Thoracic aorta (tissue), 2 donors: ENCODE results near the gene ZNF793. TPM values are rescaled to one million over a fixed set of nuclear protein-coding genes. Genes with fewer than 3 reads are reported as not detected.

ENCODE experiments used
- ATAC-seq: fragments of 150-250 bp; one replicate; pipeline ENCODE4 v1.8.0; 2017; ENCODE audit warnings: low read depth; ENCODE audit not compliant: insufficient number of reproducible peaks, low FRiP score
- DNase-seq: peaks from one replicate; pipeline ENCODE4 v3.0.0-alpha.2; 2020; ENCODE audit warnings: low spot score
- H3K27ac ChIP-seq, 2 donors: fragments of 200-600 bp; sonication (generic); 1 replicate in 1 of 2; 2 replicates in 1 of 2; pipeline ENCODE4 v1.5.1; 2016; ENCODE audit warnings: mild to moderate bottlenecking in 2 of 2, moderate library complexity in 2 of 2
- H3K27me3 ChIP-seq: fragments of 200-600 bp; sonication (generic); replicated peaks from 2 replicates; pipeline ENCODE4 v1.6.0; 2016; ENCODE audit warnings: mild to moderate bottlenecking; ENCODE audit not compliant: insufficient read depth
- H3K36me3 ChIP-seq: fragments of 200-600 bp; sonication (generic); one replicate; pipeline ENCODE4 v1.5.1; 2016
- H3K4me1 ChIP-seq, 2 donors: fragments of 200-600 bp; sonication (generic); 1 replicate in 1 of 2; 2 replicates in 1 of 2; pipeline versions ENCODE4 v1.5.1 to v1.6.0; 2016; ENCODE audit warnings: low read depth in 2 of 2, mild to moderate bottlenecking in 1 of 2; ENCODE audit not compliant: control insufficient read depth in 1 of 2
- H3K4me3 ChIP-seq: fragments of 200-600 bp; sonication (generic); 2 replicates; pipeline ENCODE4 v1.5.1; 2016; ENCODE audit warnings: mild to moderate bottlenecking
- H3K9me3 ChIP-seq: fragments of 200-600 bp; sonication (generic); 2 replicates; pipeline ENCODE4 v1.5.1; 2016
- CTCF ChIP-seq: fragments of 200-600 bp; sonication (generic); IDR thresholded peaks from one replicate; pipeline ENCODE4 v1.5.1; 2019; ENCODE audit warnings: antibody characterized with exemption
- total RNA-seq, 2 donors: library from RNA; depleted of rRNA; stranded (reverse); fragments of >200 nt; gene quantifications; one replicate each; pipeline versions ENCODE4 v1.1.0 to v1.2.3, GENCODE V29; 2016

ZNF793 gene
- total RNA-seq, 2 donors from 2014 or later: 11.8 to 12.1 TPM

GRCh38 chr19:37519890-37520289, 13.2 kb downstream of the ZNF793 start:
- Histone ChIP-seq H3K27me3 (no peaks in the 10 kb centered on the region), H3K9me3 (peaks cover 27% of the 10 kb centered on the region), H3K4me1 (no peaks in the 10 kb centered on the region), H3K27ac (no peak overlapping the region), H3K4me3 (no peak overlapping the region), H3K36me3 (peaks cover 63% of the 10 kb centered on the region)
- DNase-seq: no peak
- no peak for ATAC-seq
- no peak for TF ChIP-seq CTCF

GRCh38 chr19:37537391-37537947, 30.7 kb downstream of the ZNF793 start:
- peaks cover 94% of the 10 kb centered on the region for H3K9me3 ChIP-seq
- H3K36me3 ChIP-seq: peaks cover 50% of the 10 kb centered on the region

GRCh38 chr19:37551129-37551993, 44.6 kb downstream of the ZNF793 start:
- no peak for DNase-seq
- Histone ChIP-seq H3K4me1 (no peaks in the 10 kb centered on the region), H3K9me3 (peaks cover 60% of the 10 kb centered on the region), H3K27me3 (no peaks in the 10 kb centered on the region), H3K4me3 (peak overlapping the region; percentile 49), H3K27ac (no peak overlapping the region), H3K36me3 (no peaks in the 10 kb centered on the region)
- ATAC-seq: no peak
- TF ChIP-seq CTCF: no peak

More at GRCh38 chr19:37537391-37537947, 30.7 kb downstream of the ZNF793 start:
- DNase-seq (no peak), ATAC-seq (no peak)
- H3K4me3 ChIP-seq: no peak overlapping the region
- no peaks in the 10 kb centered on the region for H3K27me3 ChIP-seq
- no peak for TF ChIP-seq CTCF
- H3K27ac ChIP-seq: no peak overlapping the region
- H3K4me1 ChIP-seq: no peaks in the 10 kb centered on the region

GRCh38 chr19:37563518-37563917, 56.8 kb downstream of the ZNF793 start:
- ATAC-seq (no peak), DNase-seq (no peak)
- H3K9me3 ChIP-seq: no peaks in the 10 kb centered on the region
- H3K27me3 ChIP-seq: no peaks in the 10 kb centered on the region
- no peak overlapping the region for H3K4me3 ChIP-seq
- H3K4me1 ChIP-seq: no peaks in the 10 kb centered on the region
- H3K36me3 ChIP-seq: peaks cover 56% of the 10 kb centered on the region
- TF ChIP-seq CTCF: no peak
- H3K27ac ChIP-seq: no peak overlapping the region

- peaks cover 52% of the 10 kb centered on the region for H3K36me3 ChIP-seq
Measured at GRCh38 chr19:37564624-37565369, 58.1 kb downstream of the ZNF793 start.

More at GRCh38 chr19:37564624-37565369, 58.1 kb downstream of the ZNF793 start:
- Histone ChIP-seq H3K4me3 (peak overlapping the region; percentile 19), H3K27me3 (no peaks in the 10 kb centered on the region), H3K27ac (no peak overlapping the region), H3K9me3 (no peaks in the 10 kb centered on the region), H3K4me1 (no peaks in the 10 kb centered on the region)
- TF ChIP-seq CTCF: no peak
- ATAC-seq (no peak), DNase-seq (no peak)
